NCI-H146 treated with DMSO at 0.1 percent for 48 hours (cell line): Measurements from ENCODE around the gene DBN1.
"Not testable (repeated sequence)": the region's sequence is repeated elsewhere in the genome, so short reads cannot be mapped to it uniquely, and the experiment has no call there.

ENCODE experiments used
- DNase-seq: peaks from one replicate; lab custom pipeline; 2025; ENCODE audit not compliant: unreplicated experiment; lab: John Stamatoyannopoulos, UW

Gene DBN1

DNA sequence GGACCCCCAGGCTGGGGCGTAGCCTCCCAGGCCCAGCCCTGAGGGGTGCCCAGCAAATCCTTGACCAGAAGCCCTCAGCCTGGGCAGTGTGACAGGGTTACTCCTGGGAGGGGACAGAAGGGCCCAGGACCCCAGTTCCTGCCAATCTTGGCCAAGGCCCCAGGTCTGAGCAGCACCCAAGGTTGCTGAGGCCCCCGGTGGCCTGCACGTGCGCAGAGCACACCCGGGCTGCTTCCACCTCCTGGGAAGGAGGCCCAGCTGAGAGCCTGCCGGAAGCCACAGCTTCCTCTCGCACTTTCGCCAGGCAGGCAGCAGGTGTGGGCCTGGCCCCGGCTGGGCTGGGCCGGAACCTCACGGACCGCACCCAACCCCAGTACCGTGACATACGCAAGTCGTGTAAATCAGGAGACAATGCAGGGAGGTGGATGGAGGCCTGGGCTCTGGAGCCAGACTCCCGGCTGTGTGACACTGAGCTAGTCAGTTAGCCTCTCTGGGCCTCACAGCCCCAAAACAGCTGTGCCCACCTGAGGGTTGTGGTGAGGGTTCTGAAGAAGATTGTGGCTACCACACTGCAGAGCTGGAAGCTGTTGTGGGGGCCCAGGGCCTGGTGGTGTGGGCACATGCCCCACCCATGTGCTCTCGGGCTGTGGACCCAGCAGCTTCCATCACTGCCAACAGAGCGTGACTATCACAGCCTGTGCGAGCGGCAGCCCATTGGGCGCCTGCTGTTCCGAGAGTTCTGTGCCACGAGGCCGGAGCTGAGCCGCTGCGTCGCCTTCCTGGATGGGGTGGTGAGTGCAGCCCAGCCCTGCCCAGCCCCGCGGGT is 41.9 kb downstream of the DBN1 start:
- DNase-seq: no peak

DNA sequence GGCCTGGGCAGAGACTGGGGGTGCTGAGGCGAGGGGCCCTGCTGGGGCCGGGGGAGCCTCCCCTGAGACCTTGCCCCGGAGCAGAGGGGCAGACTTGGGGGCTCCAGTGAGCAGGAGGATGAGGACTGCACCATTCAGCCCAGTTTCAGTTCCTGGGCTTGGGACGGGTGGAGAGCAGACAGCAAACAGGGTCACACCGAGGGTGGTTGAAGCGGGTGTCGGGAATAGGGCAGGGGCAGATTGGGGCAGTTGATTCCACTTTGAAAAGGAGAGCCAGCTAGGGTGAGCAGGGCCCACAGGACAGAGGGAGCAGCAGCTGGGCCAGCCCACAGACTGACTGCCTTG is 42.5 kb downstream of the DBN1 start:
- no peak for DNase-seq

DNA sequence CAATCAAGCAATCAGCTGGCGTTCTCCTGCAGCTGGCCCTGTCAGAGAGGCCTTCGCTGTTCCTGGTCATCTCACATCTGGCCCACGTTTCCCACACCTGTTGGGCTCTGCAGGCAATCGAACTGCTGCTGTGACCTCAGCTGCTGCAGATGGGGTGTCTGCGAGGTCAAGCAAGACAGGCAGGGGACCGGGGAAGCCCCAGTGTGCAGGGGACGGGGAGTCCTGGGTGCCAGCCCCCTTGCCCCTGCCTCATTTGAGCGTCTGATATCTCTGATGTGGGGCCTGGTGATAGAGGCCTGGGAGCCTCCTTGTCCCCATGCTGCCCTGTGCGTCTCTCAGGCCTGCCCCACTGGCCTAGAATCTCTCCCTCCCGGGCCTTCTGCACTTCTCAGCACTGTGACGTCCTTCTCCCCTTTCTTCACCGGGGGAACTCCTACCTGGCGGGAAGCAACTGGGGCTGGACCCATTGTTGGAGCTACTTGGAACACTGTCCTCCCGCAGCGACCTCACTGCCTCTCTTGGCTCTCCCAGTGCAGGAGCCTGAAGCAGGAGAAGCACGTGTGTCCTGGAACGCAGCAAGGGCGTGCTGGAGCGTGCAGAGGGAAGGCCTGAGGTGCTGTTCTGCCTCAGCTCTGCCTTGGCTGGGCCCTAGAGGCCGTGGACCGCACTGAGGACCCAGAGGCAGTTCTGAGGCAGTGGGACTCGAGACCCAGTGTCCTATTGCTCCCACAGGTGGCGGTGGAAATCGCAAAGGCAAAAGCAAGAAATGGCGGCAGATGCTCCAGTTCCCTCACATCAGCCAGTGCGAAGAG is 43.1 kb downstream of the DBN1 start:
- no peak for DNase-seq

DNA sequence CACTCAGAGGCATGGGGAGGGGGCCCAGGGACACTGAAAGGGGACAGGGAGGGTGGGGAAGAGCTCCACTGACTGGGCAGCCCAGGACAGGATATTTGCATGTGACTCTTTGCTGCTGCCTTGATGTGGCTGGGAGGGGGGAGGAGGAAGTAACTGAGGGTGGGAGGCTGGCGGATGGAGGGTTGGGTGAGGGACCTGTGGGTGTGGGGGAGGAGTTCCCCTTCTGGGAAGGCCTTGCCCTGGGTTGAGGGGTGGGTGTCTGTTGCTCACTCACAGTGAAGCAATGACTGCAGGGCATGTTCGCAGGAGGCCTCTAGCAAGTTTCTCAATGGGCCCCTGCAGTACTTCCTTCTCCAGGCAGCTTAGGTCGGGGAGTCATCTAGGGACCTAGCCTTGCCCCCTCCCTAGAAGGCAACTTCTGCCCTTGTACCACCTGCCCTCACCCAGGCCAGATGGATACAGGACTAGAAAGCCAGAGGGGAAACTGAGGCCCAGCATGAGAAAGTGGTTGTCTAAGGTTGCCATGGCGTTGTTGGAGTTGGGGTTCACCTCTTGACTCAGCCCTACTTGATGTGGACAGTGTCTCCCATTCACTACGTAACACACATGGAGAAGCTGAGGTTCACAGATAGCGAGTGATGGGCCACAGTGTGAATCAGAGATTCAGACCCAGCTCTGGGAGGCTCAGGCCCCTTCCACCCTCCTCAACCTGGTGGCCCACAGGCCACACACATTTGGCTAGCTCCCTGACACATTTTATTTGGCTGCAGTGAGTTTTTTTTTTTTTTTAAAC is 44.0 kb downstream of the DBN1 start:
- no peak for DNase-seq

DNA sequence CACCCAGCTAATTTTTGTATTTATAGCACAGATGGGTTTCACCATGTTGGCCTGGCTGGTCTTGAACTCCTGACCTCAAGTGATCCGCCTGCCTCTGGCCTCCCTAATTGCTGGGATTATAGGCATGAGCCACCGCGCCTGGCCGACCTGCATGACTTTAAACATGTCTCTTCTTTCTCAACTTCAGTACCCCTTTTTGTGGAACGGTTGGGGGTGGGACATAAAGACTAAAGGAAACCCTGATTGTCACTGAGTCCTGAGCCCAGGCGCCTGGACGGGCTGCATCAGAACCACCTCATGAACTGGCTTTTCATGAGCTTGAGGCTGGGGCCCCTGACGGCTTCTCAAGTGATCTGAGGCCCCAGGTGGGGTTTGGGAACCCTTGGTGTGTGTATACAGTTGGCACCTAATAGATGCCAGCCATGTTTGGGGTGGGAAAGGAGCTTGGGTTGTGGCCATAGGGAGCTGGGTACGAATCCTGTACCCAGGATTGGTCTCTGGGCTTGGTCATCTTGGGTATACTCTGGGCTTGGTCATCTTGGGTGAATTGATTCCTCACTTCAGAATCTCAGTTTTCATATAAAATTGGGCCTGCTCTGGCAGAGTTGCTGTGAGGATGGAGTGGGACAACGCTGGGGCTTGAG is 44.7 kb downstream of the DBN1 start:
- DNase-seq: no peak

DNA sequence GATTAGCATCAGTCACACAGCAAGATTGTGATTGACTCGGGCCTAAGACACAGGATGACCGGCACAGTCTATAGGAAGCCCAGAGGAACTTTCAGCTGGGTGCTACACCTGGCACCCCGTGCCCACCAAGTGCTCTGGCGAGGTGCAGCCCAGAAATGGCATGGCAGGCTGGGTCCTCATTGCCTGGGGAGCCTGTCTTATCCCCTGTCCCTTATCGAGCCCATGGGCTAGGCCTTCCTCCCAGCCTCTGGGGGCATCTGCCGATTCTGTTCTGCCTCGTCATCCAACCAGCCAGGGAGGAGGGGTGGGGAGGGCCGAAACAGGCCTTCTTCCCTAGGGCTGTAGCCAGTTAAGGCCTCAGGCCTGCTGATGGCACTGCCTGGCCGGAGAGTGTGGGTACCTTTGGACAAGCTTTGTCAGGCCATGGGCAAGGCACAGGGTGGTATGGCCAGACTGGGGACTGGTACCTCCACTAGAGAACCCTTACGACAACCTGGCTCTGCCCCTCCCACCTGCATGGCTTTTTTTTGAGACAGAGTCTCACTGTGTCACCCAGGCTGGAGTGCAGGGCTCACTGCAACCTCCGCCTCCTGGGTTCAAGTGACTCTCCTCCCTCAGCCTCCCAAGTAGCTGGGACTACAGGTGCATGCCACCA is 45.4 kb downstream of the DBN1 start:
- no peak for DNase-seq

DNA sequence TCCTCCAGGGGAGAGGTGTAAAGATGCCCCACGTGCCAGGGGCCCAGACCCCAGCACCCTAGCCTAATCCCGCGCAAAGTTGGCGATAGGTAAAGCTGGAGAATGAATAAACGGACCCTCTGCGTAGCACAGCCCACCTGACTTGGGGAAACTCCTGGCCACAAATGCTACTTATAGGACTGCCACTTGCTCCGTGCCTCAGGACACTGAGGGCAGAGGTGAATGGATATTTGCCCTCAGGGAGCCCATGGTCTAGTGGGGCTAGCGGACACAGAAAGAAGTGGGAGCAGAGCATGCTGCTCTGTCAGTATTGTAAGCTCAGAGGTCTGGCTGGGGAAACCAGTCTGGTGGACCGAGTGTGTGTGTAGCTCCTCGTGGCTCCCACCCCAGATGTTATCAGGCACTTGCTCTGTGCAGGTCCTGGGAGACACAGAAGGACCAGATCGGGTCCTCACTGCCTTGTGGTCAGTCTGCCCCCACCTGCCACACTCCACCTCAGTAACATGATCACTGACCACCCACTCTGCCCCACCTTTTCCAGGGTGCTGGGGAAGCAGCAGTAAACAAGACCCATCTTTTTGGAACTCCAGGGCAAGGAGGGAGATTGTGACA is 46.1 kb downstream of the DBN1 start:
- DNase-seq: no peak

DNA sequence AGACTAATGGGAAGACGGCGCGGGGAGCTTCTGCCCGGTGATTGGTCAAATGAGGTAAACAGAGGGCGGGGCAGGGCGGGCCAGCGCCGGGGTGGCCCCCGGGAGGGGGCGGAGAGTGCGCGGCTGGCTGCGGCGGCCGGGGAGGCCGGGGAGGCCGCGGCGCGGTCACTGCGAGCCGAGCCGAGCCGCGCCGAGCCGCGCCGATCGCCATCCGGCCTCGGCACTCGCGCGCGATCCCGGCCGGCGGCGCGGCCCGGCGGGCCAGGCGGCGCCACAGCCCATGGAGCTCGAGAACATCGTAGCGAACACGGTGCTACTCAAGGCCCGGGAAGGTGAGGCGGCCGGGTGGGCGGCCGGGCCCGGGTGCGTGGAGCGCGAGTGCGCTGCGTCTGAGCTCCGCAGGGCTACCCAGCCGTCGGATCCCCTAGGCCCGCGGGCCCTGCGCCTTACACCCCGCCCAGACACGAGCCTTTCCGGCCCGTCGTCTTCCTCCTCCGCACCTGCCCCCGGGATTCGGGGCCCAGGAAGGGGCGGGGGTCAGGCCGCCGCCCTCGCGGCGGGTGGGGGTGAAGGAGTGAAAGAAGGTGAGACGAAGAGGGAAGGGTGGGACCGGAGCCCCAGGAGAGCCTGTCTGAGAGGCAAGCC is 46.7 kb downstream of the DBN1 start, which contains the start of gene GRK6:
TSS of gene GRK6 (plus strand) at position 111 of the 645 bp plus-strand sequence. CDS start at position 281, 170 bp downstream.
- DNase-seq: no peak

DNA sequence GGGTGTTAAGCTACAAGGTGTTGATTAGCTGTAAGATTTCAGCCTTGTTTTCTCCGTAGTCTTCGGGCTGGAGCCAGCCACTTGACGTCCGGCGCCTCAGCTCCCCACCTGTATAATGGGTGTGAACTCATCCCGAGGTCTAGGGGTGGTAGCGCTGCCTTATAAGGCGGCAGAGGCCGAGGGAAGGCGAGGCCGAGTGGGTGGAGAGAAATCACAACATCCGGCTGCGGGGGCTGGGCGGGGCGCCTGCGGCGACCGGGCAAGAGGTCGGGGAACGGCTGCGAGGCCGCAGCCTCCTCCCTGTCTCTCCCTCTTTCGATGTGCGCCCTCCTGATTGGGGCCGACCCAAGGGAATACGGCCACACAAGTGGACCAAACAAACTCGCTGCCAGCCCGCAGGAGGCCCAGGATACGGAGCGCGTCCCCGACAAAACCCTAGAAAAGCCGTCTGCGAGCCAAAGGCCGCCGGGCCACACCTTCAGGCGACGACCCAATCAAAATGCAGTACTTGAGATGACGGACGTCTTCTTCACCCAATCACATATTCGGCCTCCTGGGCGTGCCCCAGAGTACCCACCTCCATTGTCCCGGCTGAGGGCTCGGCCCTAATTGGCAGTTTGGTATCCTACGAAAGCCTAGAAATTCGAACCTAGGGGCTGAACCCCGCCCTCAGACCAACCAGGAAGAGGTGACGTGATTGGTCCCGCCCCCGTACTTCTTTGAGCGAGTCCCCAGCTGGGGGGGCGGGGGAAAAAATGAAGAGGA is 47.5 kb downstream of the DBN1 start:
- peak; percentile 97 for DNase-seq

DNA sequence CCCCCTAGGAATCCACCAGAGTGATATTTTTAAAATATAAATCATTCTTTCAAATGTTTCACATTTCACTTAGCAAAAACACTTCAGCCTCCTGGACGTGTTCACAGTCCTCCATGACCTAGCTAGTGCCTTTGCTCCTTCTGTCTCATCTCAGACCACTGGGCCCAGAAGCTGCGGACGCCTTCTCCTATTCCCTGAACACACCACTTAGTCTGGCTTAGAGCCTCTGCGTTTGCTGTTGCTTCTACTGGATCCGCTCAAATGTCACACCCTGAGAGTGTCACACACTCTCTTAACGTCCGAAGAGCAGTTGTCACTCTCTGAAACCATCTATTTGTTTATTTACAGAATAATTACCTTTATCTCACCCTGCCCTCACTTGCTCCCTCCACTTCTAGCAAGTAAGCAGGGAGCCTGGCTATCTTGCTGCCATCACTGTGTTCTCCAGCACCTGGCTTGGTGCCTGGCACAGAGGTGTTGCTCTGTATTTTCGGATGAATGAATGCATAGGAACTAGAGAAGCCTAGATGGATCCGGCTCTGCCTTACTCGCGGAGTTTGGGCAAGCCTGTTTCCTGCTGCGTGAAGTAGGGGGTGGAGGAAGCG is 48.1 kb downstream of the DBN1 start:
- no peak for DNase-seq

DNA sequence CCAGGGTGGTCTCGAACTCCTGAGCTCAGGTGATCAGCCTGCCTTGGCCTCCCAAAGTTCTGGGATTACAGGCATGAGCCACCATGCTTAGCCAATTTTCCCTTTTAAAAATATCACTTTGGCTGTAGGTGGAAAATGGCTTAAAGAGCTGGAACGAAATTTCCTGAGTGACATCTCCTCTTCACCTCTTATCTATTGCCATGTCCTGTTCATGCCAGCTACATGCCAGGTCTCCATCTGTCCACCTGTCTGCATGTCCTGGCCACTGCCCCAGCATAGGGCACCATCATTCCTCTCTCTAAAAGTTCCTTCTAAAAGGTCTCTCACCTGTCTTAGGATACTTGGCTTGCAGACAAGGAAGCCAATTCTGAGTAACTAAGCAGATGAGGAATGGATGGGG is 49.8 kb downstream of the DBN1 start:
- no peak for DNase-seq

DNA sequence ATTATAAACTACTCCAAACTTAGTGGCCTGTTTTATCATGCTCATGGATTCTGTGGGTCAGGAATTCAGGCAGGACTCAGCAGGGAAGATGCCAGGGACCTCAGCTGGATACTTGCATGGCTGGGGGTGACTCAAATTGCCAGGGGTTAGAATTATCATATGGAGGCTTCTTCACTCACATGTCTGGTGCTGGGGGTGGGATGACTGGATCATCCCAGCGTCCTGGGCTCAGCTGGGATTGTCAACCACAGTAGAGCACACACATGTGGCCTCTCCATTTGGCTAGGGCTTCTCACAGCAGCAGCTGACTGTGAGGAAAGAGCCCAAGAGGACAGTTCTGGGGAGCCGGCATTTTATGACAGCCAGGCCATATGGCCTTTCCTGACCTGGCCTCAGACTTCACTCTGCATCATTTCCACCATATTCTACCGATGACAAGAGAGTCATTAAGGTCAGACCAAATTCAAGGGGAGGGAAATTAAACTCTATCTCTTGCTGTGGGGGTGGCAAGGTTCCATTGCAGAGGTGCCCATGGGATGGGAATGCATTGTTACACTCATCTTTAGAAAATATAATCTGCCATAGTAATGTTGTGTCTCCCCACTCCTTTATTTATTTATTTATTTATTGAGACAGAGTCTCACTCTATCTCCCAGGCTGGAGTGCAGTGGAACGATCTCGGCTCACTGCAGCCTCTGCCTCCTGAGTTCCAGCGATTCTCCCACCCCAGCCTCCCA is 52.2 kb downstream of the DBN1 start:
- DNase-seq: no peak

DNA sequence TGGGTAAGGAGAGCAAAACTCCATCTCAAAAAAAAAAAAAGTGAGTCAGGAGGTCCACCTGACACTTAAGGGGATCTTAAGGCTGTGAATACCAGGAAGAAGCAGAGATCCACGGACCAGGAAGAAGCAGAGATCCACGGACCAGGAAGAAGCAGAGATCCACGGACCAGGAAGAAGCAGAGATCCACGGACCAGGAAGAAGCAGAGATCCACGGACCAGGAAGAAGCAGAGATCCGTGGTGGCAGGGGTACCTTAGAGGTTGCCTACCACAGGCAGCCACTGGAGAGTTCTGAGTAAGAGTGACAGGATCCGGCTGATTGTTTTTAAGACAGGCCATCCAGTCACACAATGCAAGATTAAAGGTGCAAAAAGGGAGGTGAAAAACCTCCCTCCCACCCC is 53.0 kb downstream of the DBN1 start:
- DNase-seq: not testable (repeated sequence)

DNA sequence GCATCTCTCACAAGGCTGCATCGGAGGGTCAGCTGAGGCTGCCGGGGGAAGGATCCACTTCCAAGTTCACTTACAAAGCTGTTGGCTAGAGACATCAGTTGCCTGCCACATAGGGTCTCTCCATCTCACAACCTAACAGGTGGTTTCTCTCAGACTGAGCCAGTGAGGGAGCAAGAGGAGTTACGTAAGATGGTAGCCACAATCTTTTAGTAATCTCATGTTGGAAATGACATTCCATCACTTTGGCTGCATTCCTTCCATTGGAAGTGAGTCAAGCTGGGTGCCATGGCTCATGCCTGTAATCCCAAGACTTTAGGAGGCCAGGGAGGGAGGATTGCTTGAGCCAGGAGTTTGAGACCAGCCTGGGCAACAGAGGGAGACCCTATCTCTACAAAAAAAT is 54.4 kb downstream of the DBN1 start:
- DNase-seq: no peak

DNA sequence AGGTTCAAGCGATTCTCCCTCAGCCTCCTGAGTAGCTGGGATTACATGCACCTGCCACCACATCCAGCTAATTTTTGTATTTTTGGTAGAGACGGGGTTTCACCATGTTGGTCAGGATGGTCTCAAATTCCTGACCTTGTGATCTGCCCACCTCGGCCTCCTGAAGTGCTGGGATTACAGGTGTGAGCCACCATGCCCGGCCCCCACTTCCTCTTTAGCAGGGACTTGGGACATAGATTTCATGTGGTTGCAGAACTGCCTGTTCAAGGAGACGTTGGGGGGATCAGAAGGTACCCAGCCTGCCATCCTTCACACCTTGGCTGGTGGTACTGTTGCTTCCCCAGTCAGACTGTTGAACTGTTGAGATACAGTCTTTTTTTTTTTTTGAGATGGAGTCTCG is 56.4 kb downstream of the DBN1 start:
- DNase-seq: not testable (repeated sequence)

DNA sequence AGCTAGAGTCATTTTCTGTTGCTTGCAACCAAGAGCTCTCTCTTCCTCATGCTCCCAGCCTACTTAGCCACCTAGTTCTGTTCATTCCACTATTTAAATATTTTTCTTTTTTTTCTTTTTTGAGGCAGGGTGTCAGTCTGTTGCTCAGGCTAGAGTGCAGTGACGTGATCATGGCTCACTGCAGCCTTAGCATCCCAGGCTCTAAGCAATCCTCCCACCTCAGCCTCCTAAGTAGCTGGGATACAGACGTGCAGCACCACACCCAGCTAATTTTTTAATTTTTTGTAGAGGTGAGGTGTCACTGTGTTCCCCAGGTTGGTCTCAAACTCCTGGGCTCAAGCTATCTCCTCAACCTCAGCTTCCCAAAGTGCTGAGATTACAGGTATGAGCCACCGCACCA is 59.0 kb downstream of the DBN1 start:
- DNase-seq: no peak

DNA sequence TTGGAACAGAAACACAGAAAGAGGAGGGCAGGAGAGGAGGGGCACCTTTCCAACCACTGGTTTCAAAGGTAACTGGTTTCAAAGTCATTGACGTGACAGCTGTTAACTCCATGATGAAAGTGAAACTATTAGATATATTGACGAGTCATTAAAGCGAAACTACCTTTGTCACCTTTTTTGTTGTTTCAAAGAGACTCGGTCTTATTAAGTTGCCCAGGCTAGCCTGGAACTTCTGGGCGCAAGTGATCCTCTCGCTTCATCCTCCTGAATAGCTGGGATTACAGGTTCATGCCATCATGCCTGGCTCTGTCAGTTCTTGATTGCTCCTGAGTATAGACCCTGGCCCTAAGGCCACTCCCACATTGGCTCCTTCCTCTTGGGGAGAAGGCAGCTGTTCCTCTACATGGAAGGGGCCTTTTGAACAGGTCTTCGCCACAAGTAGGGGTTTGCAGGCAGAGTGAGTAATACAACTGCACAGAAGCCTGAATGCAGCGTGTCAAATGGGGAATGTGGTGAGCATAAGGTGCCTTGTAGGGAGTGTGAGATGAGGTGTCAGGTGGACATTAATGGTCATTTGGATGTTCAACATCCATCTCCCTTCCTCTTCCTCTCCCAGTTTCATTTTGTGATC is 60.7 kb downstream of the DBN1 start:
- DNase-seq: no peak
